A673 (cell line): Measurements from ENCODE around the gene ZBP1. TPM values are rescaled to one million over a fixed set of nuclear protein-coding genes. Genes with fewer than 3 reads are reported as not detected.

Experiments used
- BruUV-seq: library from RNA; stranded (reverse); fragments of 400-500 nt; replicated peaks from 2 replicates; lab custom pipeline; 2021; lab: Mats Ljungman, UMichigan
- CTCF ChIA-PET: fragments of 300-600 bp; sonication (Branson Sonifier 250); formaldehyde crosslinking; loops from one replicate; lab custom pipeline; 2022; ENCODE audit warnings: antibody characterized with exemption; lab: Charles Lee
- POLR2A ChIA-PET: fragments of 300-600 bp; sonication (Branson Sonifier 250); formaldehyde crosslinking; loops from one replicate; lab custom pipeline; 2022; ENCODE audit warnings: antibody characterized with exemption; ENCODE audit not compliant: low non-redundant PET; lab: Charles Lee
- DNase-seq: peaks from one replicate; pipeline ENCODE4 v3.0.0-alpha.2; 2015; ENCODE audit warnings: low spot score
- H3K27ac ChIP-seq: fragments of 200-600 bp; sonication (generic); 2 replicates; pipeline ENCODE4 v1.5.1; 2016; ENCODE audit warnings: mixed run types, low read depth, mild to moderate bottlenecking, mixed read lengths, antibody characterized with exemption, low read length; ENCODE audit not compliant: poor library complexity, severe bottlenecking
- H3K27me3 ChIP-seq: fragments of 200-600 bp; sonication (generic); replicated peaks from 2 replicates; pipeline ENCODE4 v1.6.1; 2017; ENCODE audit warnings: mixed run types, low read depth, mild to moderate bottlenecking, mixed read lengths, antibody characterized with exemption, low read length; ENCODE audit not compliant: insufficient read depth, poor library complexity
- H3K36me3 ChIP-seq: fragments of 200-600 bp; sonication (generic); 2 replicates; pipeline ENCODE4 v1.6.1; 2016; ENCODE audit warnings: mixed run types, mild to moderate bottlenecking, mixed read lengths, antibody characterized with exemption, low read length; ENCODE audit not compliant: insufficient read depth, poor library complexity, severe bottlenecking
- H3K4me1 ChIP-seq: fragments of 200-600 bp; sonication (generic); 2 replicates; pipeline ENCODE4 v1.6.1; 2017; ENCODE audit warnings: mixed run types, mild to moderate bottlenecking, mixed read lengths, antibody characterized with exemption, low read length; ENCODE audit not compliant: insufficient read depth, poor library complexity, severe bottlenecking
- H3K4me3 ChIP-seq: fragments of 200-600 bp; sonication (generic); 2 replicates; pipeline ENCODE4 v1.5.1; 2016; ENCODE audit warnings: low read depth, mixed run types, mild to moderate bottlenecking, mixed read lengths, low read length; ENCODE audit not compliant: poor library complexity, severe bottlenecking
- H3K9me3 ChIP-seq: fragments of 200-600 bp; sonication (generic); 2 replicates; pipeline ENCODE4 v1.6.1; 2016; ENCODE audit warnings: mixed run types, low read depth, mild to moderate bottlenecking, mixed read lengths, antibody characterized with exemption, low read length; ENCODE audit not compliant: poor library complexity, severe bottlenecking
- CTCF ChIP-seq: fragments of 300-800, 200-600 bp; sonication (generic); conservative IDR thresholded peaks from 2 replicates; pipeline ENCODE4 v1.5.1; 2017; ENCODE audit warnings: low read depth, mild to moderate bottlenecking, antibody characterized with exemption, low read length, moderate library complexity, mixed read lengths
- EZH2 ChIP-seq: fragments of 200-600 bp; sonication (generic); IDR thresholded peaks from 2 replicates; pipeline ENCODE4 v1.6.1; 2017; ENCODE audit warnings: borderline replicate concordance, low read depth, mild to moderate bottlenecking, mixed read lengths, antibody characterized with exemption, low read length; ENCODE audit not compliant: poor library complexity, severe bottlenecking
- intact Hi-C: fragments of 100-400 bp; cut with micrococcal nuclease; formaldehyde crosslinking; loops from one replicate; pipeline ENCODE4 v1.10.0; 2022; ENCODE audit not compliant: unreplicated experiment
- total RNA-seq: library from RNA; stranded (reverse); gene quantifications from 2 replicates; pipeline ENCODE4 v1.2.3, GENCODE V29; 2021

Gene ZBP1
- total RNA-seq, 1 experiment from 2014 or later = not detected

DNA sequence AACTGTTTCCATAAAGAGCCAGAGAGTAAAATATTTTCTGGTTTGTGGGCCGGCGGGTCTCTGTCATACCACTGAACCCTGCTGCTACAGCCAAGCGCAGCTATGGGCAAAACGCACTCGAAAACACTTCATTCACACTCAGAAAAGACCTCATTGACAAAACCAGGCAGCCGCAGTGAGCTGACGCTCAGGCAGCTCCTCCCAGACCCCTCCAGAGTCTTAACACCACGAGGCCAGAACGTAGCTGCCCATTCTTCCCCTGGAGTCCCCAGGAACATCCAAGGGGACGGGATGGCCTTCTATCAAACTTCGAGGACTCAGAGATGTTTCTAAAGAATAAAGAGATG, 35.6 kb upstream of the ZBP1 start:
- ChIA-PET POLR2A (no interaction called here), CTCF (no interaction called here)
- peaks cover 3% of the 10 kb centered on the region for H3K36me3 ChIP-seq
- DNase-seq = no peak
- TF ChIP-seq EZH2 (no peak), CTCF (no peak)
- H3K27ac ChIP-seq = no peak overlapping the region
- H3K27me3 ChIP-seq = no peaks in the 10 kb centered on the region
- intact Hi-C loops = no loop called here
- H3K4me3 ChIP-seq = no peak overlapping the region
- BruUV-seq = no TSS peak
- no peaks in the 10 kb centered on the region for H3K9me3 ChIP-seq
- H3K4me1 ChIP-seq = peaks cover 6% of the 10 kb centered on the region

DNA sequence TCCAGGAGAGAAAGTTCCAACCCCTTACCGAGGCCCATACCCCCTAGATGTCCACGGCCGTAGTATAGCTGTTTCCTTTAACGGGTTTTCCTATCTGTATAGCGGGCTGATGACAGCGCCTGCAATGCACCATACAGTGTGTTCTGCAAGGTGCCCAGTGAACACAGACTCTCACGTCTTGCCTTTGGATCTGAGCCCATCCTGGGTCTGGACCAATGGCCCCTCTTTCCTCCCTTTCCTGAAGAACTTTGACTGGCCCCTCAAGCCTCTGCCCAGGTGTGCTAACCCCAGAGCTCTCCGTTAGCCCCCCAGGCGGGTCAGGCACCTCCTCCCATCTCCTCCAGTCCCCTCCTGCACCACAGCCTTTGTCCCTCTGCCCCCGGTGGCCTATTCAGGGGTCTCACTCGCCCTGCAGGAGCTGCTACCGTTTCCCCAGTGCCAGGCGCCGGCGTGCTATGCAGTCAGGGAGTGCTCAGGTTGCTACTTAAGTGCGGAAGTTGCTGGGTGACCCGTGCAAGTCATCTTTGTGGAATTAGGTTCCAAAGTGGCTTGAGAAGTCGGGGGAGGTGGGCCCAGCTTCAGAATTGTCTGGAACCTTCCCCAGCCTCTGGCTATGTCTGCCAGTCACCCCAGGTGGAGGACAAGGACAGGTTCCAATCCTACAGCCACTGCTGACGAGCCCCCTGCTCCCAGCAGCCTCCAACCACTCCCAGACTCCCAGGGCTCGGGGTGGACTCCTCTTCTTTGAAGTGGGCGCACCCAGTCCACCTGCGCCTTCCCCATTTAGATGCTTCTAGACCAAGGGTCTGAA, 35.0 kb upstream of the ZBP1 start:
- intact Hi-C loops = loop anchor here (1.0 kb wide), 2 partner anchors 432 to 524 kb away; no protein-coding TSS in a partner anchor
- H3K4me1 ChIP-seq = peaks cover 6% of the 10 kb centered on the region
- no TSS peak for BruUV-seq
- peaks cover 3% of the 10 kb centered on the region for H3K36me3 ChIP-seq
- POLR2A ChIA-PET = no interaction called here
- TF ChIP-seq CTCF = no peak
- no peak for TF ChIP-seq EZH2
- CTCF ChIA-PET = interaction anchor here (0.5 kb wide), 1 partner anchor 44 kb away, joined by 7 read pairs; no protein-coding TSS in a partner anchor
- H3K27me3 ChIP-seq = no peaks in the 10 kb centered on the region
- no peak overlapping the region for H3K27ac ChIP-seq
- H3K4me3 ChIP-seq = no peak overlapping the region
- no peaks in the 10 kb centered on the region for H3K9me3 ChIP-seq
- DNase-seq = no peak

GRCh38 chr20:57654363-57654997, 34.3 kb upstream of the ZBP1 start:
- DNase-seq = peak; percentile 65
- peaks cover 3% of the 10 kb centered on the region for H3K36me3 ChIP-seq
- TF ChIP-seq CTCF (peak; percentile 88), EZH2 (no peak)
- H3K27me3 ChIP-seq = no peaks in the 10 kb centered on the region
- no TSS peak for BruUV-seq
- H3K27ac ChIP-seq = no peak overlapping the region
- POLR2A ChIA-PET = no interaction called here
- CTCF ChIA-PET = interaction anchor here (0.5 to 1.0 kb wide), 2 partner anchors 43 to 433 kb away, joined by 6 to 7 read pairs; no protein-coding TSS in a partner anchor
- H3K4me3 ChIP-seq = no peak overlapping the region
- intact Hi-C loops = loop anchor here (1.0 kb wide), 2 partner anchors 433 to 525 kb away; no protein-coding TSS in a partner anchor
- peaks cover 6% of the 10 kb centered on the region for H3K4me1 ChIP-seq
- no peaks in the 10 kb centered on the region for H3K9me3 ChIP-seq
